Thymus (tissue), 11 donors: Measurements from ENCODE around the gene ANKAR. TPM values are rescaled to one million over a fixed set of nuclear protein-coding genes. Genes with fewer than 3 reads are reported as not detected.
"Not testable (repeated sequence)": the region's sequence is repeated elsewhere in the genome, so short reads cannot be mapped to it uniquely, and the experiment has no call there.

Experiments used
- DNase-seq, 9 donors: peaks; one replicate each; pipeline ENCODE4 v3.0.0-alpha.2; 2013; ENCODE audit warnings: low spot score in 9 of 9, low read depth in 6 of 9, missing footprints in 1 of 9
- H3K27ac ChIP-seq, 2 donors: one replicate each; pipeline ENCODE4 v1.5.1; 2013; ENCODE audit warnings: control low read depth in 1 of 2, low read depth in 1 of 2, low read length in 1 of 2, mild to moderate bottlenecking in 1 of 2, moderate library complexity in 1 of 2
- H3K27me3 ChIP-seq, 2 donors: one replicate each; pipeline ENCODE4 v1.5.1; 2013; ENCODE audit warnings: low read length in 1 of 2; ENCODE audit not compliant: control insufficient read depth in 2 of 2, insufficient read depth in 1 of 2
- H3K36me3 ChIP-seq, 2 donors: one replicate each; pipeline ENCODE4 v1.5.1; 2013; ENCODE audit warnings: low read length in 1 of 2, mild to moderate bottlenecking in 1 of 2, moderate library complexity in 1 of 2; ENCODE audit not compliant: control insufficient read depth in 2 of 2, insufficient read depth in 2 of 2
- H3K4me1 ChIP-seq, 2 donors: one replicate each; pipeline ENCODE4 v1.5.1; 2013; ENCODE audit warnings: low read length in 2 of 2; ENCODE audit not compliant: control insufficient read depth in 2 of 2, insufficient read depth in 2 of 2
- H3K4me3 ChIP-seq, 2 donors: one replicate each; pipeline ENCODE4 v1.5.1; 2013; ENCODE audit warnings: low read length in 2 of 2, control low read depth in 1 of 2, mild to moderate bottlenecking in 1 of 2
- H3K9me3 ChIP-seq, 2 donors: one replicate each; pipeline ENCODE4 v1.5.1; 2013; ENCODE audit warnings: low read length in 1 of 2, mild to moderate bottlenecking in 1 of 2; ENCODE audit not compliant: control insufficient read depth in 2 of 2, insufficient read depth in 1 of 2
- WGBS: extraction: QIAGEN DNeasy Blood & Tissue Kit; methylation state at CpG from one replicate; pipeline ENCODE4 v1.1.7; 2013; 5-methylcytosine and 5-hydroxymethylcytosine counted together
- polyA plus RNA-seq: library from polyadenylated mRNA; stranded (reverse); fragments of 200-250 nt; gene quantifications from one replicate; pipeline ENCODE4 v1.2.3, GENCODE V29; 2013
- total RNA-seq: library from RNA; stranded (reverse); fragments of 120-200 nt; gene quantifications from one replicate; pipeline ENCODE4 v1.2.4, GENCODE V29; 2013
- donor health status: healthy.

The ANKAR gene
- total and polyA plus RNA-seq, 2 donors = 4.0 to 10.0 TPM

DNA sequence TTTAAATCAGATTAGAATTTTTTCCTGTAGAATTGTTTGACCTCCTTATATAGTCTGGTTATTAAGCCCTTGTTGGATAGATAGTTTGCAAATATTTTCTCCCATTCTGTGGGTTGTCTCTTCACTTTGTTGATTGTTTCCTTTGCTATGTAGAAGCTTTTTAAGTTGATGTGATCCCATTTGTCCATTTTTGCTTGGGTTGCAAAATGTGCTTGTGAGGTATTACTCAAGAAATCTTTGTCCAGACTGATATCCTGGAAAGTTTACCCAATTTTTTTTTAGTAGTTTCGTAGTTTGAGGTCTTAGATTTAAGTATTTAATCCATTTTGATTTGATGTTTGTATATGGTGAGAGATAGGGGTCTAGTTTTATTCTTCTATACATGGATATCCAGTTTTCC, 13.3 kb downstream of the ANKAR start:
- not testable (repeated sequence) for H3K27me3 ChIP-seq, H3K27ac ChIP-seq, H3K9me3 ChIP-seq, DNase-seq, H3K36me3 ChIP-seq, H3K4me1 ChIP-seq, H3K4me3 ChIP-seq
- WGBS = 97% methylated on average over 1 of the region's 1 CpG

DNA sequence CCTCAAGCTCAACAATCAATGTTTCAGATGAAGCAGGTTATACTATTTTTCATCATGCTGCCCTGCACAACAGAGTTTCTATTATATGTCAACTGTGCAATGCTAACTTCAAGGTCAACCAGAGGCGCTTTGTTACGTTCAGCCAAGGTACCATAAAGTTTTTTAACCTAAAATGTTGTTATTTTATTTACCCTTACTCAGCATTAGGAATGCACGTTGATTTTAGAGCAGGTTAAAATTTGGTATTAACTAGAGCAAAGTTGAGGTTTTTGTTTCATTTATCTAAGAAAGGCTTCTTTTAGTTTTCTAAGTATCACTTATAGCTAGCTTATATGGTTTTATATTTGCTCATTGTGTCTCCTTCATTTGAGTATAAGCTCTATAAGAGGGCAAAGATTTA, 21.8 kb downstream of the ANKAR start:
- WGBS = 98% methylated on average over 3 of the region's 3 CpGs
- Histone ChIP-seq H3K4me1 (no peaks in the 10 kb centered on the region), H3K4me3 (no peak overlapping the region), H3K27ac (no peak overlapping the region), H3K9me3 (no peaks in the 10 kb centered on the region), H3K36me3 (no peaks in the 10 kb centered on the region), H3K27me3 (no peaks in the 10 kb centered on the region)
- DNase-seq = no peak

DNA sequence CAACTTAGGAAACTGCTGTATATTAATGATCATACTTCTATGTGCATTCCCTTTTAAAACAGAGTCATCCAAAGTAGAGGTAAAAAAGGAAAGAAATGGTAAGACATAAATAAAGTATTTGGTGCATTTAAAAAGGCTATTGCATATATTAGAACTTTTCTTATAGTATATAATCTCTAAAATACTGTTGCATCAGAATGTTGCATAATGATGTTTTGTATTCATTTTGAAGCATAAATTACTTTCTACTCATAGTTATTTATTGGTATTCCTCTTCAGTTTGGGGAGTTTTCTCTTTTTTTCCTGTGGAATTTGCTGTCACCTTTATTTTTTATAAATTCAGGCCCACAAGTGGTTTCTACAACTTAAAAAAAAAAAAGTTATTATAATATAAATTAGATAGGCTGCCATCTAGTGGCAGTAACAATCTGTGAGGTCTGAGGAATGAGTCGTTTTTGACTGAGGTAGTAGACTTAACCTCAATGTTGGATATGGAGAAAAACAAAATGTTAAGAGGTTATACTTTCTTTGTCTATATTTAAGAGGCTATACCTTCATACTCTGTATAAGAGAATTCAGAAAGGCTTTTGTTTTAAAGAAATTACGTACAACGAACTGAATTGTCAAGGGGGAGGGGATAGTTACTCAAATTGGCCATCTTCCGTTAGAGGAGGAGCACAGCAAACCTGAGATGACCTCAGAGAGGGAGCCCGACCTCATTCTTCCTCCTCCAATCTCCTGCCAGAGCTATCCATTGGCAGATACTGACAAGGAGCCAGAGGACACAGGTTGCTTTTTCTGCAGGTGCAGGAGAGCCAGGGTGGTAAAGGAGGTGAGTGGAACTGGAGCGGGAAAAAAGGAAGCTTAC, 23.8 kb downstream of the ANKAR start:
- 57% methylated on average over 6 of the region's 6 CpGs for WGBS
- Histone ChIP-seq H3K9me3 (no peaks in the 10 kb centered on the region), H3K4me3 (no peak overlapping the region), H3K36me3 (no peaks in the 10 kb centered on the region), H3K27ac (no peak overlapping the region), H3K4me1 (no peaks in the 10 kb centered on the region), H3K27me3 (no peaks in the 10 kb centered on the region)
- DNase-seq = peak in 8 of 9 donors; percentile 26 to 75 (median 38)

DNA sequence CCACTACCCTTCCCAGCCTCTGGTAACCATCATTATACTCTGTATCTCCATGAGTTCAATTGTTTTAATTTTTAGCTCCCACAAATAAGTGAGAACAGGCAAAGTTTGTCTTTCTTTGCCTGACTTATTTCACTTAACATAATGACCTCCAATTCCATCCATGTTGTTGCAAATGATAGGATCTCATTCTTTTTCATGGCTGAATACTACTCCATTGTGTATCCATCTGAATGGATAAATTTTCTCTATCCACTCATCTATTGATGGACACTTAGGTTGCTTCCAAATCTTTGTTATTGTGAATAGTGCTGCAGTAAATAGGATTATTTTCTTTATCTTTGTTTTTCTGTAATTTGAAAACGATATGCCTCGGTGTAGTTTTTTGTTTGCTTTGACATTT, 26.2 kb downstream of the ANKAR start:
- H3K4me3 ChIP-seq = no peak overlapping the region
- H3K27me3 ChIP-seq = no peaks in the 10 kb centered on the region
- H3K9me3 ChIP-seq = no peaks in the 10 kb centered on the region
- no peaks in the 10 kb centered on the region for H3K4me1 ChIP-seq
- H3K27ac ChIP-seq = no peak overlapping the region
- no peaks in the 10 kb centered on the region for H3K36me3 ChIP-seq
- no peak for DNase-seq
- WGBS = 49% methylated on average over 2 of the region's 2 CpGs

DNA sequence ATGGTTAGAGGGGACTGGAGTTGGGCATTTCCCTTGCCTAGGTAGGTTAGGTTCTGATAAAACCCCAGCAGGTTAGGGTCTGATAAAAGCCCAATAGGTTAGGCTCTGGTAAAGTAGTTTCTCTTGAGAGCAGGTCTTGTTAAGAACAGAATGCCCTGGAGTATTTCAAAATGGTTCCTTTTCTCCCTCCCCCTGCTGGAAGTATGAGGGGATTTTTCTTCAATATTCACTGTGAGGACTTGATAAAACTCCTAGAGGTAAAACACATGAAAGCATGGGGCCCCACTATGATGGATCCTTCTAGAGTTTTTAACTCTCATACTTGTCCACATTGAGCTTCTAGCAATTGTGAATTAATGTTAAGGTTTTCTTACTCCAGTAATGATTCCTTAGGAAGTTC, 27.6 kb downstream of the ANKAR start:
- DNase-seq = no peak
- Histone ChIP-seq H3K9me3 (no peaks in the 10 kb centered on the region), H3K27me3 (no peaks in the 10 kb centered on the region), H3K4me3 (no peak overlapping the region), H3K4me1 (no peaks in the 10 kb centered on the region), H3K36me3 (no peaks in the 10 kb centered on the region), H3K27ac (no peak overlapping the region)

DNA sequence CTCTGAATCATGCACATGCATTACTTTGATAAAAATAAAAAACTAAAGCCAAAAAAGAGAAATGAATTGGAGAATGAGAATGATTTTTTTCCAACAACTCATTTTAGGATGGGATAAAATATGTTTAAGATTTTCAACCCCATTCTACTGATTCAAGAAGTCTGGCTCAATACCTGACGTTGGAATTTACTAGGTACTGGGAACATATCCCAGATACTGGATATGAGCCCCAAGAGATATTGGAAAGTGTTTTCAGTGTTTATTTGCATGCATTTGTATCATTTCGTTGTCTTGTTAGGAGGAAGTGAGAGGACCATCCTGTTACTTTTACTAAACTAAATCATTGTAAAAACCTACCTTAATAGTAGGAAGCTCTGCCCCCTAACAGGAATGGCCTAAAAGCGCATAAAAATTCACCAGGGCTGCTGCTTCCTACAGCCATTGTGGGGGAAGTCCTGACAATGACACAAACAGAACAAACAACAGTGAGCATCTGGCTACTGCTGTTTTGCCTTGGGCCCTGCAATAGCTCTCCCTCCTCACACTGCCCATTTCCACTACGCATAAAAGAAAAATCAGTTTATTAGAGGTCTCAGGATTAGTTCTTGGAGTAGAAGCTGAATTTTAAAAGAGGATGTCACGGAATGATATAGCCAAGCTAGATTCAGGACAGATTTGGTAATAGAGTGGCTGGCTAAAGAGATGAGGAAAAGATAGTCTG, 35.2 kb downstream of the ANKAR start:
- Histone ChIP-seq H3K9me3 (no peaks in the 10 kb centered on the region), H3K36me3 (no peaks in the 10 kb centered on the region), H3K4me1 (no peaks in the 10 kb centered on the region), H3K4me3 (no peak overlapping the region), H3K27ac (no peak overlapping the region), H3K27me3 (no peaks in the 10 kb centered on the region)
- DNase-seq = no peak
- 97% methylated on average over 5 of the region's 5 CpGs for WGBS

DNA sequence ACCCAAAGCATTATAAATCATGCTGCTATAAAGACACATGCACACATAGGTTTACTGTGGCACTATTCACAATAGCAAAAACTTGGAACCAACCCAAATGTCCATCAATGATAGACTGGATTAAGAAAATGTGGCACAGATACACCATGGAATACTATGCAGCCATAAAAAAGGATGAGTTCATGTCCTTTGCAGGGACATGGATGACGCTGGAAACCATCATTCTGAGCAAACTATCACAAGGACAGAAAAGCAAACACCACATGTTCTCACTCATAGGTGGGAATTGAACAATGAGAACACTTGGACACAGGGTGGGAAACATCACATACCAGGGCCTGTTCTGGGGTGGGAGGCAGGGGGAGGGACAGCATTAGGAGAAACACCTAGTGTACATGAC, 43.1 kb downstream of the ANKAR start:
- not testable (repeated sequence) for H3K4me1 ChIP-seq, H3K36me3 ChIP-seq, DNase-seq, H3K4me3 ChIP-seq, H3K27ac ChIP-seq, H3K27me3 ChIP-seq, H3K9me3 ChIP-seq
- WGBS = 98% methylated on average over 1 of the region's 1 CpG

DNA sequence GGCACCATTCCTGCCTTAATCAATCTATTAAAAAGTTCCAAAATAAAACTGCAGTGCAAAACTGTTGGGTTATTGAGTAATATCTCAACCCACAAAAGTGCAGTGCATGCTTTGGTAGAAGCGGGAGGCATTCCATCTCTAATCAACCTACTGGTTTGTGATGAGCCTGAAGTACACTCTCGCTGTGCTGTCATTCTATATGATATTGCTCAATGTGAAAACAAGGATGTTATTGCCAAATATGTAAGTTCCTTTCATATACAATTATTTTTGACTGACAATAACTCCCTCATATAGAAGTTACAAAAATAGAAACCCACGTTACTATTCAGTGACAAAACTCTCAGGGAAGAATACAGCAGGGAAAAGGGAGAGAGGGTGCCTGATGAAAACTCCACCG, 45.1 kb downstream of the ANKAR start:
- H3K4me3 ChIP-seq = no peak overlapping the region
- no peaks in the 10 kb centered on the region for H3K27me3 ChIP-seq
- no peaks in the 10 kb centered on the region for H3K4me1 ChIP-seq
- H3K9me3 ChIP-seq = no peaks in the 10 kb centered on the region
- DNase-seq = no peak
- 95% methylated on average over 4 of the region's 4 CpGs for WGBS
- H3K27ac ChIP-seq = no peak overlapping the region
- no peaks in the 10 kb centered on the region for H3K36me3 ChIP-seq

DNA sequence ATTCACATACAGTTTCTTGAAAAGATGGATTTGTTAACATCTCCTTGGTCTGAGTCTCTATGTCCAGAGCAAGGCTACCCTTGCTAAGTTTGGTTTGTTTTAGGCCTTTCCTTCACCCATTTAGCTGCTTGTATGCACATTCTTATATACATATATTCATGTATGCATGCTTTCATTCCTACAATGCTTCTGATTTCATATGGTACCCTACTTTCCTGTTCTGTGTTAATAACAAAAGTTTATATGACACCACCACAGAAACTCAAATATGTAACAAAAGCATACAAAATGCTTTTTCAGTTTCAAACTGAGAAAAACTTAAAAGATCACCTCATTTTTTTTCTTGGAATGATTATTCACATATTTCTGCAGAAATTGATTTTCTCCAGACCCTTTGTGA, 48.7 kb downstream of the ANKAR start:
- Histone ChIP-seq H3K4me1 (no peaks in the 10 kb centered on the region), H3K36me3 (no peaks in the 10 kb centered on the region), H3K9me3 (no peaks in the 10 kb centered on the region), H3K27me3 (no peaks in the 10 kb centered on the region), H3K4me3 (no peak overlapping the region), H3K27ac (no peak overlapping the region)
- no peak for DNase-seq
